Pancreas (tissue), 10 donors: ENCODE measurements around the gene CDH13. TPM values are rescaled to one million over a fixed set of nuclear protein-coding genes. Genes with fewer than 3 reads are reported as not detected.

Experiments
- ATAC-seq, 4 donors: fragments of 200-7000 bp; cut with Tn5 transposase; one replicate each; pipeline versions ENCODE4 v1.8.0 to v1.9.1; 2020; ENCODE audit warnings: mild to moderate bottlenecking in 4 of 4, moderate library complexity in 4 of 4
- DNase-seq, 6 donors: peaks; one replicate each; pipeline ENCODE4 v3.0.0-alpha.2; 2020
- FAIRE-seq: peaks from 2 replicates; lab custom pipeline; 2012; peaks lifted over from hg19 to GRCh38; lab: Jason Lieb, UNC
- H3K27ac ChIP-seq, 4 donors: fragments of 200-600 bp; sonication (generic); 1 replicate in 3 of 4; 2 replicates in 1 of 4; pipeline versions ENCODE4 v1.5.0 to v1.8.0; 2020
- H3K27me3 ChIP-seq, 4 donors: fragments of 200-600 bp; one replicate each; pipeline ENCODE4 v1.8.0; 2021
- H3K36me3 ChIP-seq, 3 donors: fragments of 200-600 bp; sonication (generic) in 1 of 3; one replicate each; pipeline versions ENCODE4 v1.5.0 to v1.8.0; 2020 to 2021
- H3K4me1 ChIP-seq, 3 donors: fragments of 200-600 bp; one replicate each; pipeline ENCODE4 v1.8.0; 2021
- H3K4me3 ChIP-seq, 4 donors: fragments of 200-600 bp; sonication (generic) in 2 of 4; one replicate each; pipeline versions ENCODE4 v1.5.0 to v1.8.0; 2020 to 2021
- H3K9me3 ChIP-seq, 4 donors: fragments of 200-600 bp; one replicate each; pipeline ENCODE4 v1.8.0; 2021
- CTCF ChIP-seq, 4 donors: fragments of 200-600 bp; sonication (generic) in 3 of 4; IDR thresholded peaks; one replicate each; pipeline versions ENCODE4 v1.5.0 to v1.8.0; 2021; ENCODE audit warnings: antibody characterized with exemption in 4 of 4
- WGBS, 2 donors: extraction: QIAGEN DNeasy Blood & Tissue Kit; methylation state at CpG; one replicate each; pipeline ENCODE4 v1.1.7; 2013; 5-methylcytosine and 5-hydroxymethylcytosine counted together
- intact Hi-C, 3 donors: fragments of 100-400 bp; cut with DNase I; formaldehyde crosslinking; loops; one replicate each; pipeline versions ENCODE4 v1.11.1 to v1.14.2; 2022
- polyA plus RNA-seq, 2 donors: library from polyadenylated mRNA; stranded (reverse); fragments of 200-250 nt; gene quantifications; one replicate each; pipeline ENCODE4 v1.2.3, GENCODE V29; 2013
- total RNA-seq, 6 donors: library from RNA; stranded (reverse); fragmentation: NEBNext Ultra II Directional in 4 of 6; extraction: Animal tissue kit (Norgen Biotek cat#: 25700) in 4 of 6; gene quantifications; one replicate each; pipeline versions ENCODE4 v1.2.1 to v1.2.4, GENCODE V29; 2021 to 2023
- donor health status: healthy with polysubstance abuse.
- donor health status: DM: no; HTN: no; CAD: no; lungs with moderate emphysema.
- donor health status: DM: no; HTN: no; CAD: no.
- donor health status: control.
- donor health status: control.
- donor health status: Bipolar disorder and iron deficiency.
- donor health status: DM: yes; HTN: yes; CAD: no.
- donor health status: DM: no; HTN: no; CAD: no.
- donor health status: DM: no; HTN: no; CAD: no.
- donor health status: DM: yes; HTN: yes; CAD: no.

The CDH13 gene
- total and polyA plus RNA-seq, 8 donors = 0.12 to 1.0 (median 0.37) TPM

DNA sequence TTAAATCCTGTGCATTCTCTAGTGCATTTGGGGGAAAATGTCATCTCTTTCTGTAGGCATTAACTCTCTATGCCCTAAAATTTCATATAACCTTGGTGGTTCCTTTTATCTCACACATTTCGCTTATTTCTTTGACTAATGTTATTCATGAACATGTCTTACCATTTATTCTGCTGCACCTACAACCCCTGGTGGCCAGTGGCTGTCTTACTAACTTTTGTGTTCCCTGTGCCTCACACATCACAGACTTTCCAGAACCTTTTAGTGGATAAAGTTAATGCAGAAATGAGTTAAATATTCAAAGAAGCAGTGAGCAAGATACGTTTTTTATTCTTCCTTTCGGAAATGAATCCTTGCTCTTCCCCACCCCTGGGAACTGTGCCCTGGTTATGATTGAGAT, 111.9 kb downstream of the CDH13 start:
- Histone ChIP-seq H3K27me3 (no peaks in the 10 kb centered on the region), H3K27ac (no peak overlapping the region), H3K4me3 (no peak overlapping the region), H3K36me3 (no peaks in the 10 kb centered on the region), H3K9me3 (no peaks in the 10 kb centered on the region), H3K4me1 (no peaks in the 10 kb centered on the region)
- ATAC-seq (no peak), FAIRE-seq (no peak), DNase-seq (no peak)
- intact Hi-C loops = no loop called here
- 29 to 44% methylated on average over 3 of the region's 3 CpGs for WGBS, 2 donors
- TF ChIP-seq CTCF (IDR thresholded peaks at IDR 0.05) = no peak

- no peak for TF ChIP-seq CTCF (IDR thresholded peaks at IDR 0.05)
- Histone ChIP-seq H3K4me1 (no peaks in the 10 kb centered on the region), H3K36me3 (no peaks in the 10 kb centered on the region), H3K27ac (no peak overlapping the region), H3K9me3 (no peaks in the 10 kb centered on the region), H3K27me3 (no peaks in the 10 kb centered on the region), H3K4me3 (no peak overlapping the region)
- no peak for DNase-seq
- intact Hi-C loops = no loop called here
- ATAC-seq = no peak
- 50 to 61% methylated on average over 5 of the region's 5 CpGs for WGBS, 2 donors
- no peak for FAIRE-seq
Observed at GRCh38 chr16:82741073-82741615, 114.4 kb downstream of the CDH13 start.

DNA sequence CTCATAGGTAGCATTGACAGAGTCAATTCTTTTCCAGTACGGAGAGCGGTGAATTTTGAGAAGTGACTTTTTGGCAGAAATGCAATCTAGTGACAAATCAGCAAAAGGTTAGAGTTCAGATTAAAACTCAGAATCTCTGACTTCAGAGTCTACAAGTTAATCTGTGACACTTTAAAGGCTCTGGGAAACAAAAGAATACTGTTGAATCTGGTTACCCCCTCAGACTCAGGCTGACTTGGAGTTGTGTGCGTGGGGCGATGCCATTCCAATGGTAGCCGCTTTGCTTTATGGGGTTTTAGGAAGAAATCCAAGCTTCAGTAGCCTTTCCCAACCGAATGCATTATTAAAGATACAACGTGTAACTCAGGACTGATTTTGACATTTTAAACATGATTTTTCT, 118.2 kb downstream of the CDH13 start:
- H3K27ac ChIP-seq = peak overlapping the region in 2 of 4 donors; percentile 13 to 55
- DNase-seq (peak in 2 of 6 donors; percentile 27 to 29), ATAC-seq (peak in 2 of 4 donors; percentile 28 to 87), FAIRE-seq (no peak)
- H3K9me3 ChIP-seq = no peaks in the 10 kb centered on the region
- peaks cover 0 to 3% (median 0%) of the 10 kb centered on the region in 3 donors for H3K4me1 ChIP-seq
- TF ChIP-seq CTCF (IDR thresholded peaks at IDR 0.05) = no peak
- H3K4me3 ChIP-seq = no peak overlapping the region
- intact Hi-C loops = no loop called here
- 20 to 22% methylated on average over 7 of the region's 7 CpGs for WGBS, 2 donors
- H3K36me3 ChIP-seq = no peaks in the 10 kb centered on the region
- H3K27me3 ChIP-seq = no peaks in the 10 kb centered on the region

- intact Hi-C loops = no loop called here
- Histone ChIP-seq H3K27ac (peak overlapping the region in 1 of 4 donors; percentile 0), H3K36me3 (no peaks in the 10 kb centered on the region), H3K4me3 (no peak overlapping the region), H3K4me1 (peaks cover 0 to 3% (median 0%) of the 10 kb centered on the region in 3 donors), H3K9me3 (no peaks in the 10 kb centered on the region), H3K27me3 (no peaks in the 10 kb centered on the region)
- peak in 2 of 4 donors; percentile 24 to 48 for ATAC-seq
- no peak for TF ChIP-seq CTCF (IDR thresholded peaks at IDR 0.05)
- FAIRE-seq = no peak
- 20 to 40% methylated on average over 5 of the region's 5 CpGs for WGBS, 2 donors
- peak in 3 of 6 donors; percentile 22 to 29 (median 29) for DNase-seq
Observed at GRCh38 chr16:82748026-82748425, 121.3 kb downstream of the CDH13 start.

GRCh38 chr16:82750068-82750467, 123.3 kb downstream of the CDH13 start:
- H3K4me3 ChIP-seq = no peak overlapping the region
- ATAC-seq = no peak
- no peak for FAIRE-seq
- no peak for DNase-seq
- no peaks in the 10 kb centered on the region for H3K27me3 ChIP-seq
- WGBS, 2 donors = 70 to 82% methylated on average over 3 of the region's 3 CpGs
- intact Hi-C loops = no loop called here
- peaks cover 0 to 3% (median 0%) of the 10 kb centered on the region in 3 donors for H3K4me1 ChIP-seq
- TF ChIP-seq CTCF (IDR thresholded peaks at IDR 0.05) = no peak
- H3K36me3 ChIP-seq = no peaks in the 10 kb centered on the region
- no peak overlapping the region for H3K27ac ChIP-seq
- no peaks in the 10 kb centered on the region for H3K9me3 ChIP-seq
